IMR-90 (cell line): Measurements from ENCODE around the gene COL4A1. TPM values are rescaled to one million over a fixed set of nuclear protein-coding genes. Genes with fewer than 3 reads are reported as not detected.

Source experiments
- ATAC-seq: fragments of 200-7000 bp; cut with Tn5 transposase; 2 replicates; pipeline ENCODE4 v1.9.1; 2020; ENCODE audit warnings: low read depth, mild to moderate bottlenecking, moderate library complexity
- BruUV-seq: library from RNA; stranded (reverse); fragments of 400-500 nt; replicated peaks from 2 replicates; lab custom pipeline; 2021; lab: Mats Ljungman, UMichigan
- CTCF ChIA-PET: fragments of 300-600 bp; formaldehyde crosslinking; extraction: SDS; loops from one replicate; lab custom pipeline; 2021; ENCODE audit warnings: antibody characterized with exemption; lab: Yijun Ruan, JAX
- POLR2A ChIA-PET: fragments of 300-600 bp; sonication (Branson Sonifier 250); formaldehyde crosslinking; loops from one replicate; lab custom pipeline; 2022; ENCODE audit warnings: antibody characterized with exemption; ENCODE audit not compliant: unreplicated experiment; lab: Charles Lee
- DNase-seq: peaks from one replicate; pipeline ENCODE4 v3.0.0; 2013
- H2AFZ ChIP-seq: replicated peaks from 2 replicates; pipeline ENCODE3; 2013; ENCODE audit warnings: low read length, mild to moderate bottlenecking; ENCODE audit not compliant: poor library complexity
- H2AK5ac ChIP-seq: 2 replicates; pipeline ENCODE4 v1.6.1; 2013; ENCODE audit warnings: low read depth, low read length, inconsistent platforms
- H2AK9ac ChIP-seq: replicated peaks from 2 replicates; pipeline ENCODE3; 2013; ENCODE audit warnings: mild to moderate bottlenecking, low read depth, low read length, moderate library complexity; ENCODE audit not compliant: poor library complexity
- H2BK120ac ChIP-seq: 2 replicates; pipeline ENCODE4 v1.6.1; 2013; ENCODE audit warnings: low read depth, low read length, inconsistent platforms
- H2BK15ac ChIP-seq: 3 replicates; pipeline ENCODE4 v1.6.1; 2013; ENCODE audit warnings: low read depth, low read length, inconsistent platforms
- H2BK20ac ChIP-seq: 2 replicates; pipeline ENCODE4 v1.6.1; 2013; ENCODE audit warnings: low read depth, mild to moderate bottlenecking, inconsistent platforms, low read length, moderate library complexity
- H2BK5ac ChIP-seq: 2 replicates; pipeline ENCODE4 v1.6.1; 2013; ENCODE audit warnings: mild to moderate bottlenecking, low read depth, low read length, inconsistent platforms; ENCODE audit not compliant: poor library complexity, severe bottlenecking
- H3K14ac ChIP-seq: replicated peaks from 2 replicates; pipeline ENCODE4 v1.6.1; 2013; ENCODE audit warnings: low read depth, low read length, inconsistent platforms
- H3K18ac ChIP-seq: 2 replicates; pipeline ENCODE4 v1.6.1; 2013; ENCODE audit warnings: low read depth, low read length, control low read depth
- H3K23ac ChIP-seq: 2 replicates; pipeline ENCODE4 v1.6.1; 2013; ENCODE audit warnings: low read depth, low read length, inconsistent platforms
- H3K27ac ChIP-seq: 2 replicates; pipeline ENCODE4 v1.5.1; 2013; ENCODE audit warnings: mild to moderate bottlenecking, control low read depth, low read length; ENCODE audit not compliant: insufficient read depth
- H3K27me3 ChIP-seq: 2 replicates; pipeline ENCODE4 v1.6.1; 2013; ENCODE audit warnings: low read length; ENCODE audit not compliant: control insufficient read depth, insufficient read depth
- H3K36me3 ChIP-seq: 2 replicates; pipeline ENCODE4 v1.6.1; 2013; ENCODE audit warnings: low read length, mixed read lengths; ENCODE audit not compliant: control insufficient read depth, insufficient read depth
- H3K4ac ChIP-seq: 2 replicates; pipeline ENCODE4 v1.6.1; 2013; ENCODE audit warnings: low read depth, low read length, inconsistent platforms
- H3K4me1 ChIP-seq: 2 replicates; pipeline ENCODE4 v1.6.1; 2013; ENCODE audit warnings: low read length, mixed read lengths; ENCODE audit not compliant: control insufficient read depth, insufficient read depth
- H3K4me2 ChIP-seq: 2 replicates; pipeline ENCODE4 v1.6.1; 2013; ENCODE audit warnings: low read depth, mild to moderate bottlenecking, control low read depth, low read length, moderate library complexity
- H3K4me3 ChIP-seq: 2 replicates; pipeline ENCODE4 v1.5.1; 2013; ENCODE audit warnings: low read depth, mild to moderate bottlenecking, control low read depth, low read length, moderate library complexity; ENCODE audit not compliant: insufficient read depth
- H3K56ac ChIP-seq: 2 replicates; pipeline ENCODE4 v1.6.1; 2013; ENCODE audit warnings: low read length, inconsistent platforms; ENCODE audit not compliant: insufficient read depth; ENCODE audit errors: extremely low read depth
- H3K79me1 ChIP-seq, 2 experiments: 2 replicates each; pipeline ENCODE4 v1.6.1; 2013; ENCODE audit warnings: low read length in 2 of 2, inconsistent platforms in 1 of 2, low read depth in 1 of 2
- H3K9ac ChIP-seq: 2 replicates; pipeline ENCODE4 v1.6.1; 2013; ENCODE audit warnings: low read depth, low read length, control low read depth
- H3K9me1 ChIP-seq: 2 replicates; pipeline ENCODE4 v1.6.1; 2013; ENCODE audit warnings: low read length, inconsistent platforms; ENCODE audit not compliant: insufficient read depth
- H3K9me3 ChIP-seq: 2 replicates; pipeline ENCODE4 v1.6.1; 2013; ENCODE audit warnings: low read length; ENCODE audit not compliant: control insufficient read depth, insufficient read depth
- H4K20me1 ChIP-seq: 2 replicates; pipeline ENCODE4 v1.6.1; 2013; ENCODE audit warnings: low read length, inconsistent platforms; ENCODE audit not compliant: insufficient read depth
- H4K5ac ChIP-seq: 2 replicates; pipeline ENCODE4 v1.6.1; 2013; ENCODE audit warnings: mild to moderate bottlenecking, low read depth, low read length, control low read depth
- H4K8ac ChIP-seq, 2 experiments: 2 replicates each; pipeline ENCODE4 v1.6.1; 2013; ENCODE audit warnings: low read depth in 2 of 2, low read length in 2 of 2, control low read depth in 1 of 2, inconsistent platforms in 1 of 2
- H4K91ac ChIP-seq: 2 replicates; pipeline ENCODE4 v1.6.1; 2013; ENCODE audit warnings: low read depth, low read length, inconsistent platforms; ENCODE audit not compliant: insufficient read depth
- CHD1 ChIP-seq: IDR thresholded peaks from 2 replicates; pipeline ENCODE4 v1.6.1; 2012; ENCODE audit warnings: low read depth, low read length, improper control_type of control experiment
- CTCF ChIP-seq: conservative IDR thresholded peaks from 2 replicates; pipeline ENCODE4 v1.5.1; 2012; ENCODE audit warnings: mild to moderate bottlenecking, low read depth, low read length, improper control_type of control experiment
- ELK1 ChIP-seq: fragments of 150-350 bp; IDR thresholded peaks from 2 replicates; pipeline ENCODE4 v1.6.1; 2016; ENCODE audit warnings: low read depth, mild to moderate bottlenecking, low read length, moderate library complexity, borderline replicate concordance
- FOS ChIP-seq: fragments of 150-350 bp; IDR thresholded peaks from 2 replicates; pipeline ENCODE4 v1.6.1; 2016; ENCODE audit warnings: low read depth, low read length
- MAFK ChIP-seq: IDR thresholded peaks from 2 replicates; pipeline ENCODE4 v1.6.1; 2012; ENCODE audit warnings: low read depth, low read length, improper control_type of control experiment
- MAZ ChIP-seq: IDR thresholded peaks from 2 replicates; pipeline ENCODE4 v1.6.1; 2012; ENCODE audit warnings: low read depth, mild to moderate bottlenecking, low read length, improper control_type of control experiment, moderate library complexity, borderline replicate concordance
- MXI1 ChIP-seq: IDR thresholded peaks from 2 replicates; pipeline ENCODE4 v1.6.1; 2012; ENCODE audit warnings: low read depth, mild to moderate bottlenecking, low read length, moderate library complexity, borderline replicate concordance
- NFE2L2 ChIP-seq: fragments of 150-350 bp; IDR thresholded peaks from 2 replicates; pipeline ENCODE4 v1.6.1; 2016; ENCODE audit warnings: low read depth, mild to moderate bottlenecking, low read length
- POLR2A ChIP-seq: IDR thresholded peaks from 2 replicates; pipeline ENCODE4 v1.6.1; 2012; ENCODE audit warnings: mild to moderate bottlenecking, low read depth, low read length
- RAD21 ChIP-seq: IDR thresholded peaks from 2 replicates; pipeline ENCODE4 v1.6.1; 2012; ENCODE audit warnings: low read length, improper control_type of control experiment
- RCOR1 ChIP-seq: IDR thresholded peaks from 2 replicates; pipeline ENCODE4 v1.6.1; 2012; ENCODE audit warnings: mild to moderate bottlenecking, low read length, improper control_type of control experiment; ENCODE audit not compliant: insufficient replicate concordance
- RFX5 ChIP-seq: IDR thresholded peaks from 2 replicates; pipeline ENCODE4 v1.8.0; 2012; ENCODE audit warnings: low read depth, mild to moderate bottlenecking, low read length, moderate library complexity
- SMC3 ChIP-seq: fragments of 150-350 bp; IDR thresholded peaks from 2 replicates; pipeline ENCODE4 v1.6.1; 2016; ENCODE audit warnings: low read depth, mild to moderate bottlenecking, antibody characterized with exemption, low read length, moderate library complexity
- WGBS, 2 experiments: methylation state at CpG; one replicate each; pipeline versions ENCODE4 v1.1.5 to v1.1.7; 2013; ENCODE audit warnings: missing lambda C conversion rate in 2 of 2; ENCODE audit not compliant: insufficient read length in 1 of 2; ENCODE audit errors: extremely low coverage in 2 of 2; 5-methylcytosine and 5-hydroxymethylcytosine counted together
- dilution Hi-C: fragments of 300-500 bp; cut with HindIII; formaldehyde crosslinking; loops from one replicate; pipeline ENCODE4 v1.14.3; 2018; ENCODE audit warnings: low sequenced_read_pairs; ENCODE audit not compliant: unreplicated experiment
- in situ Hi-C: fragments of 300-500 bp; cut with MboI; formaldehyde crosslinking; loops from 3 replicates; pipeline ENCODE4 v1.14.3; 2019; ENCODE audit warnings: low sequenced_read_pairs, inconsistent platforms, mixed read lengths
- intact Hi-C: fragments of 100-400 bp; cut with micrococcal nuclease; formaldehyde crosslinking; loops from 2 replicates; pipeline ENCODE4 v1.10.0; 2022
- polyA plus RNA-seq, 3 experiments: library from polyadenylated mRNA; depleted of rRNA; stranded (reverse); fragments of >200 nt; gene quantifications; 2 replicates each; pipeline ENCODE4 v1.2.3, GENCODE V29; 2012; ENCODE audit warnings: low replicate concordance in 1 of 3
- total RNA-seq: library from RNA; depleted of rRNA; stranded (reverse); fragments of >200 nt; gene quantifications from 2 replicates; pipeline ENCODE4 v1.2.3, GENCODE V29; 2012

COL4A1 gene
- total and polyA plus RNA-seq, 2 of the 4 experiments (the other 2 are of a cell fraction) = 230 to 337 TPM

GRCh38 chr13:110329798-110330461 lies 23.0 kb upstream of the COL4A1 start:
- Histone ChIP-seq H2AK5ac (peak overlapping the region; percentile 93; the same call in 1 of the 2 replicates), H2BK20ac (peak overlapping the region; percentile 85), H3K36me3 (peaks cover 22% of the 10 kb centered on the region), H3K18ac (peak overlapping the region; percentile 79), H3K9ac (peak overlapping the region; percentile 62; the same call in 1 of the 2 replicates), H3K27ac (peak overlapping the region; percentile 91), H3K4ac (peak overlapping the region; percentile 90), H3K4me1 (peaks cover 57% of the 10 kb centered on the region), H4K20me1 (peaks cover 54% of the 10 kb centered on the region), H3K4me2 (peak overlapping the region; percentile 65), H3K79me1 (peaks cover 36 to 90% of the 10 kb centered on the region in 2 experiments), H3K9me1 (peaks cover 58% of the 10 kb centered on the region), H3K14ac (peak overlapping the region; percentile 82), H2AFZ (peak overlapping the region; percentile 77), H2AK9ac (peak overlapping the region; percentile 85), H2BK120ac (peak overlapping the region; percentile 89), H4K5ac (peak overlapping the region; percentile 81), H3K56ac (peak overlapping the region; percentile 68; the same call in 1 of the 2 replicates), H3K4me3 (peak overlapping the region; percentile 1; the same call in 1 of the 2 replicates), H3K27me3 (no peaks in the 10 kb centered on the region), H2BK5ac (peak overlapping the region; percentile 95), H4K8ac (peak overlapping the region; percentile 45 to 77), H4K91ac (peak overlapping the region; percentile 81), H3K9me3 (no peaks in the 10 kb centered on the region), H3K23ac (peak overlapping the region; percentile 86), H2BK15ac (peak overlapping the region; percentile 13; the same call in 2 of the 3 replicates)
- dilution Hi-C loops (no loop called here), intact Hi-C loops (no loop called here), in situ Hi-C loops (no loop called here)
- ATAC-seq (peak; percentile 43), DNase-seq (peak; percentile 93)
- 40% methylated on average over 1 of the region's 21 CpGs; no CpG with 5 or more reads in 1 of the 2 experiments for WGBS, 2 experiments
- no TSS peak for BruUV-seq
- ChIA-PET CTCF (interaction anchor here (0.5 to 1.2 kb wide), 3 partner anchors 17 to 82 kb away, joined by 3 to 5 read pairs (median 3); no protein-coding TSS in a partner anchor), POLR2A (no interaction called here)
- TF ChIP-seq NFE2L2 (peak; percentile 47; the same call in 1 of the 2 replicates), SMC3 (no peak), ELK1 (no peak), FOS (0 out of 2 replicates have a peak, but pooled peaks have one; percentile 37), MAZ (peak; percentile 38; the same call in 1 of the 2 replicates), RCOR1 (no peak), MXI1 (no peak), CTCF (no peak), RFX5 (no peak), RAD21 (no peak; the same call in 1 of the 2 replicates), CHD1 (0 out of 2 replicates have a peak, but pooled peaks have one; percentile 37), MAFK (peak; percentile 77), POLR2A (0 out of 2 replicates have a peak, but pooled peaks have one; percentile 6)
